Tongue (tissue), 2 donors: ENCODE data around the gene BICD2. TPM values are rescaled to one million over a fixed set of nuclear protein-coding genes. Genes with fewer than 3 reads are reported as not detected.

ENCODE experiments used
- DNase-seq: peaks from one replicate; pipeline ENCODE4 v3.0.0-alpha.2; 2015
- total RNA-seq: library from RNA; depleted of rRNA; stranded (reverse); fragments of >200 nt; gene quantifications from one replicate; pipeline ENCODE4 v1.2.3, GENCODE V29; 2014

BICD2 gene
- total RNA-seq, 1 donor from 2014 or later = 59.5 TPM

DNA sequence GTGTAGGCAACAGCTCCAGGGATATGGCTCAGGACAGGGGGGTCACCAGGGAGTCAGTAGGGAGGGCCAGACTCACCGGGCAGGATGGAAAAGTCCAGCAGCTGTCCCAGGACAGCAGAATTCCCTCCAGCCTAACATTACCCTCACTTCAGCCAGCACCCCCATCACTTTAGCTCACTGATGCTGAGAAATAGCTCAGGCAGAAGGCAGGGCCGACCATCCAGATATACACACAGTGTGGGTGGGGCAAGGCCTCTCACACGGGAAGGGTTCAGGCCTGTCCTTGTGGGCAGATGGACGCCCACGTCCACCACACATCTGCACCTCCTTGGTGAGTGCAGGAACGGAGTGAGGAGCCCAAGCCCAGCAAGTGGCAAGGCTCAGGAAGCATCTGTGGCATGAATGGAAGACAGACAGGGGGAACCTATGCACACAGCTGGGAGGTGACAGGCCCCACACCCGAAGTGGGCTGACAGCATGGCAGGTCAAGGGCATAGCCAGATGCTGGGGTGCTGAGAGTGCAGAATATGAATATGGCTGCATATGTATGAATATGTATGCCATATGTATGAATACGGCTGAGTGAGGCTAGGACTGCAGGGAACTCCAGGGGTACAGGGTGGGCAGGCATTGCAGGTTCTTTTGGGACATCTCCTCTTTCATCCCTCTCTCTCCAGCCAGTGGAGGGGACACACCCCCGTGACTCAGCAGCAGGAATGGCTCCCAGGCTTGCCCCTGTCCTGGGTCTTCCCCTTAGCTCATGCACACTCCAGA is 17.0 kb downstream of the BICD2 start:
- DNase-seq = no peak

- DNase-seq = peak; percentile 69
Measured at GRCh38 chr9:92746567-92747458, 17.8 kb downstream of the BICD2 start.

DNA sequence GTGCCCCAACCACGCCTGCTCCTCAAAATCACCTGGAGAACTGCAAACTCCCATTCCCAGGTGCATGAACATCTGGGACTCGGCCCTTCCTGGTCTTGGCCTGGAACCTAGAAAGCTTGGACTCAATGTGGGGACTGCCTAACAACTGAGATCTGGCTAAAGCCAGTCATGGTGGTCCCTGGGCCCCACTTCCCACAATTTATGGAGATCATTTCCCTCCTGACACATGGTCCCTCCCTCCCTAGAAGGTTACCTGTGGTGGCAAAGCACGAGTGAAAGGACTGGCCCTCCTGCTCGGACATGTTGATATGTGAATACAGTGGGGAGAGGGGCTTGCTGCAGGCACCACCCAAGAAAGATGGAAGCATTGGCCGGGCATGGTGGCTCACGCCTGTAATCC is 18.8 kb downstream of the BICD2 start:
- DNase-seq = no peak

DNA sequence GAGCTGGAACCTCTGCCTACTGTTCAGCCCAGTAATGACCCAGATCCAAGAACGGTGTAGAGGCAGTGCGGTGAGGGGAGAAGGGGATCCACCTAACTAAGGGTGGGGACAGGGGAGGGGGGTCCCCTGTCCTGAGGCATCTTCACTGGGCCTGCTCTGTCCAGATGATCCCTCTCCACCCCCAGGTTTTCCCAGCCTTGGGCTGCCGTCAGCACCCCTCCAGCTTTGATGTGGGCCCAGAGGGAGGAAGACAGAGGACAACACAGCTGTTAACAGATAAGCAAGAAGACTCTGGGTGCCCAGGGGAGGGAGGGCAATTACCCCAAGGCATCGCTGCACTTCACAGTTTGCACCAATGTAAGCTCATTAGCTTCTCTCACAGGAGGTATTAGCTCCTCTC is 19.3 kb downstream of the BICD2 start:
- no peak for DNase-seq

- no peak for DNase-seq
Measured at GRCh38 chr9:92740969-92741368, 23.7 kb downstream of the BICD2 start.

DNA sequence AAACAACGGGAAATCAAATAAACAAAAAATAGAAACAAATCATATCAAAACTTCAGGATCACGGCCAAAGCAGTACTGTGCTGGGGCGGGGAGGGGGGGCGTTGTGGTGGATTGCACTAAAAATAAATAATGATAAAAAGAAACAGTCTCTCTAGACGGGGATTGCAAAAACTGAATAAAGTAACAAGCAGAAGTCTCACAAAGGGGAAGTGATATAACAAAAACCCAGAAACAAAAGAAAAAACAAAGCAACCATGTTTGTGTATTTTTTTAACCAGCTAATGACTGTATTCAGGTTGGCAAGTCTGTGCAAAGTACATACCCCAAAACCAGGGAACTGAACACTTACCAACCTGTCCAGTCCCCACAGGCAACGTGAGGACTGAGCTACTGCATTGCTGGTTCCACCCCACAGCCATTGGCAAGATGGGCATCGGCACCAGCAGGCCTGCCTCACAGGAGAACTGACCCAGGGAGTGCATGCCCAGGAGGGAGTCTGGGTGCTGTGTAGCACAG is 24.1 kb downstream of the BICD2 start:
- DNase-seq = no peak

- DNase-seq = no peak
Measured at GRCh38 chr9:92740009-92740408, 24.6 kb downstream of the BICD2 start.

GRCh38 chr9:92739346-92739970 is 25.2 kb downstream of the BICD2 start:
- DNase-seq = no peak

- peak; percentile 58 for DNase-seq
Measured at GRCh38 chr9:92738661-92739081, 26.0 kb downstream of the BICD2 start.

- DNase-seq = no peak
Measured at GRCh38 chr9:92737611-92738299, 26.9 kb downstream of the BICD2 start.

GRCh38 chr9:92737216-92737606 is 27.4 kb downstream of the BICD2 start:
- no peak for DNase-seq

- DNase-seq = no peak
Measured at GRCh38 chr9:92736563-92737215, 27.9 kb downstream of the BICD2 start.

- no peak for DNase-seq
Measured at GRCh38 chr9:92735636-92736562, 28.7 kb downstream of the BICD2 start.

DNA sequence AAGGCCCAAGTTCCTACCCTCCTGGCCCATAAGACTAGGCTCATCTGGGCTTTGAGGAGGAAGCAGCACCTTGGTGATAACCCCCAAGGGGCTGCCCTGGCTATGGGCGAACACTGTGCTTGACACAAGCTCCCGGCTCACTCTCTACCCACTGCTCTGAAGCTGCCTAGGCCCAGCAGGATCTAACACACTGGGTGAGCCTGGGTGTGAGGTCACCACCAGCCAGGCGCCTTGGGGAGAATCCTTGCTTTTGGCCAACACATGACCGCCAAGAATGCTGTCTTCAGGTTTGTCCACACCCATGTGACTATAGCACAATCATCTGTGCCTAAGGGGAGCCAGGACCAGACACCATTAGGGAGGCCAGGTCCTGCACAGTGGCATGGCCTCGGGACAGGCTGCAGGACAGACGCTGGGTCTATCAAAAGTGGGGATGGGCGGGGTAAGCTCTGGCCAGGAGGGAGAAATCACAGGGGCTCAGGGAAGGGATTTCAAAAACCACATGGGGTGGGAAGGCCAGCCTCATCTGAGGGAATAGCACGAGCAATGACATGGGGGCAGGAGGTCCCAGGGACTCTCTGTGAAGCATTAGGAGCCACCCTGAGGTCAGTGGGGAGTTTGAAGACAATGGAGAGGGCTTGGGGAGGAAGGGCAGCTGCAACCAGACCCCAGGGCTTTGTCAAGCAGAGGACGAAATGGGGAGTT is 29.6 kb downstream of the BICD2 start:
- DNase-seq = no peak

DNA sequence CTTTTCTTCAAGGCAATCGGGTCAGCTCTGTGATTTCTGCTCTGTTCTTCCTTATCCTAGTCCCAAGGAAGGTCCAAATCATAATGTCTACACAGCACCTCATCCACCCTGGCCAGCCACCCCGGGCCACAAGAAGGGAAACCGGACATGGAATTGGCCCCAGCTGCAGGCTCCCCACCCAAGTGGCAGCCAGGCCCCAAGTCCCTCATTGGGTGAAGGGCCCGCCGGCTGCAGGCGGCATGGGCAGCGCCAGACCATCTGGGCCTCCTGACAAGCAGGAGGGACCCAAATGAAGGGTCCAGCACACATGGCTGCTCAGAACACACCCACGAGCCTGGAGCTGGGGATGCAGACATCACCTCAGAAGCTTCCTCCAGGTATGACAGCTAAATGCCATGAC is 33.7 kb downstream of the BICD2 start:
- DNase-seq = no peak

DNA sequence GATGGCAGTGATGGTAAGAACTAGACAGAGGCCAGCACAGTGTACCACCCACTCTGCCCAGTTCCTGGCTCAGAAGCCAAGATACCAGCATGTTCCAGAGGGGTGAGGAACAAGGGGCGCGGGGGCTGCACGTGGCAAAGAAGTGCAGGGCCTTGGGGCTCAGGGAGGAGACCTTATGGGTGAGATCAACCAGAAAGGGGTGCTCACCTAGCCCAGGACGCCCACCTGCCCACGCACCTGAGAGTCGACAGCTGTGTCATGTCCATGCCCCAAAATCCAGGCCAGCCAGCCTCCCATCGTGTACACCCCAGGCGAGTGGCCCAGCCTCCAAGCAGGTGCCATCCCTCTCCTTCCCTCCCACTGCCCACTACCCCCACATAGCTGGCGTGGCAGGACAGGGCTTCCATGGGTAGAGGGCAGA is 34.9 kb downstream of the BICD2 start:
- DNase-seq = no peak

- peak; percentile 63 for DNase-seq
Measured at GRCh38 chr9:92728831-92729734, 35.5 kb downstream of the BICD2 start.
